GM12875 (cell line): ENCODE results near the gene STK38.

Experiments
- H3K4me3 ChIP-seq: one replicate; pipeline ENCODE4 v1.5.1; 2011; ENCODE audit warnings: low read depth, low read length, control low read depth
- CTCF ChIP-seq: IDR thresholded peaks from 2 replicates; pipeline ENCODE4 v1.5.1; 2011; ENCODE audit warnings: low read depth, mild to moderate bottlenecking, control low read depth, inconsistent platforms, low read length, moderate library complexity, borderline replicate concordance; ENCODE audit not compliant: insufficient read depth

STK38 gene

GRCh38 chr6:36546920-36547645 lies at the start of gene STK38:
STK38 (minus strand) TSS chr6:36547479; CDS start chr6:36540202, 7,277 bp downstream.
- no peak for TF ChIP-seq CTCF
- H3K4me3 ChIP-seq, result peak within 1 kb of the TSS; percentile 68

- TF ChIP-seq CTCF, result no peak
- H3K4me3 ChIP-seq, result peak overlapping the region; percentile 75
These were observed 49.1 kb upstream of the STK38 start for GRCh38 chr6:36596356-36596755.

DNA sequence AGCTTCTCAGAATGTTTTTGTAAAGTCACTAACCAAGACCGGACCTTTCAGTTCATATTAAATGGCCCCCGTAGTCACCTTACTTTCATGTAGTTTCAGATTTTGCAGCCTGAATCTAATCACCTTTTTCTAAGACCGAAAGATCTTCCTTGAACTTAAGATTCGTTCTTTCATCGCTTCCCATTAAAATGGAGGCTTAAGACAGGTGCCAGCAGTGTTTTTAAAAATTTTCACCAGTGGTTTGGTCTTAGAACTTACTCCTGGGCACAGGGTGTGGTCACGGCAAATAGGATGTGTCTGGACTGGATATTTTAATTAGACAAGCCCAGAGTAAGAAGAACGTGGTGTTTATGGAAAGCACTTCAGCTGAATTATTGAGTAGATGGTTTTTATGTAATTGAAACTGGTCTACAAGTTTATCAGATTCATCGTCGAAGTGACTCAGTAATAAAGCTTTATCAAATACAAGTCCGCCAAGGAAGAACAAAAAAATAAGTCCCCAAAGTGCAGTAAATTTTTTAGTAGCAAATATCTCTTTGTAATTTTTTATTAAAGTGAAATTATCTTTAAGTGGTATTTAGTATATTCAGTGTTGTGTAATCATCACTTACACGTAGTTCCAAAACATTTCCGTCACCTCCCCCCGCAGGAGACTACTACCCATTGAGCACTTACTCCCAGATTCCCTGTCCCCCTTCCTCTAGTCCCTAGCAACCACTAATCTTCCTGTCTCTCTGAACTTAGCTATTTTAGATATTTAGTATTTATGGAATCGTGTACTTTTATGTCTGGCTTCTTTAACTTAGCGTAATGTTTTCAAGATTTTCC lies 47.8 kb upstream of the STK38 start:
- peak overlapping the region; percentile 75 for H3K4me3 ChIP-seq
- TF ChIP-seq CTCF, result no peak

DNA sequence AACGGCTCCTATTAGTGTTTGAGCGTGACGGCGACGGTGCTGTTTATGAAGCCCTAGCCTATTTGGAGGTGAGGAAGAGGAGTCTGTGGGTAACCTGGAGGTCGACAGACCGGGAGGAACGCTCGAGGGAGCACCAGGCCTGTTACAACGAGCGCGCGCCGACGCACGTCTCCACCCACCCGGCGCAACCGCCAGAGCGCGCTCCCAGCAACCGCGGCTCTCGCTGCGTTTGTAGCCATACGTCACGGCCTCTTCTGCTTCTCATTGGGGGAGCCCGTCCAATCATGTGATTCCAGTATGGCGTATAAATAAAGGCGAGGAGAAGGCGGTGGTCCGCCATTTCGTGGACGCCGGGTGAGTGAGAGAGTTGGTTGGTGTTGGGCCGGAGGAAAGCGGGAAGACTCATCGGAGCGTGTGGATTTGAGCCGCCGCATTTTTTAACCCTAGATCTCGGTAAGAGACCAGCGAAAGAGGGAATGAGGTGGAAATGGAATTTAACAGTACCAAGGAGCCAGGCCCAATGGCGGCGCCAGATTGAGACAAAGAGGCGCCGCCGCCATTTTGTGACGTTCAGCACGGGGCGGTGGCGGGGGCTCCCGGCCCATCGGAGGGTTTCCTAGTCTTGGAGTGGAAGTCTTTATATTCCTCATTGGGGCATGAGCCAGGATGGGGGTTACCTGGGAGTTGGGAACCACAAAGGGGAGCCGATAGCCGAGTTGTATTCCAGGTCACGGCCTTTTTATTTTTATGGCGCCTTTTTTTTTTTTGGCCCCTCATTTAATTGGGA lies 46.9 kb upstream of the STK38 start, which contains the start of gene SRSF3:
Gene SRSF3 (plus strand): TSS at position 334 of the 787 bp plus-strand sequence. CDS start 2,401 bp downstream, outside the sequence.
- H3K4me3 ChIP-seq, result peak within 1 kb of the TSS; percentile 75
- TF ChIP-seq CTCF, result peak; percentile 34; the same call in 1 of the 2 replicates

- TF ChIP-seq CTCF, result no peak
These were observed 46.3 kb upstream of the STK38 start for GRCh38 chr6:36593569-36594028.

GRCh38 chr6:36592221-36592655 lies 45.0 kb upstream of the STK38 start:
- no peak overlapping the region for H3K4me3 ChIP-seq
- TF ChIP-seq CTCF, result no peak

More at GRCh38 chr6:36593569-36594028, 46.3 kb upstream of the STK38 start:
- peak overlapping the region; percentile 26 for H3K4me3 ChIP-seq
